Hepatocyte (in vitro differentiated cells): ENCODE results near the gene SYTL3.

Experiments used
- CTCF ChIP-seq: fragments of 200-600 bp; sonication (generic); IDR thresholded peaks from 2 replicates; pipeline ENCODE4 v1.5.1; 2016; ENCODE audit warnings: antibody characterized with exemption, mild to moderate bottlenecking; ENCODE audit not compliant: poor library complexity
- EZH2 ChIP-seq: fragments of 200-600 bp; sonication (generic); IDR thresholded peaks from 2 replicates; pipeline ENCODE4 v1.6.1; 2016; ENCODE audit warnings: antibody characterized with exemption, mild to moderate bottlenecking, borderline replicate concordance
- EZH2phosphoT487 ChIP-seq: fragments of 200-600 bp; sonication (generic); IDR thresholded peaks from one replicate; pipeline ENCODE4 v1.6.1; 2018; ENCODE audit warnings: antibody characterized with exemption, mild to moderate bottlenecking, low read depth, moderate library complexity; ENCODE audit not compliant: unreplicated experiment, severe bottlenecking

DNA sequence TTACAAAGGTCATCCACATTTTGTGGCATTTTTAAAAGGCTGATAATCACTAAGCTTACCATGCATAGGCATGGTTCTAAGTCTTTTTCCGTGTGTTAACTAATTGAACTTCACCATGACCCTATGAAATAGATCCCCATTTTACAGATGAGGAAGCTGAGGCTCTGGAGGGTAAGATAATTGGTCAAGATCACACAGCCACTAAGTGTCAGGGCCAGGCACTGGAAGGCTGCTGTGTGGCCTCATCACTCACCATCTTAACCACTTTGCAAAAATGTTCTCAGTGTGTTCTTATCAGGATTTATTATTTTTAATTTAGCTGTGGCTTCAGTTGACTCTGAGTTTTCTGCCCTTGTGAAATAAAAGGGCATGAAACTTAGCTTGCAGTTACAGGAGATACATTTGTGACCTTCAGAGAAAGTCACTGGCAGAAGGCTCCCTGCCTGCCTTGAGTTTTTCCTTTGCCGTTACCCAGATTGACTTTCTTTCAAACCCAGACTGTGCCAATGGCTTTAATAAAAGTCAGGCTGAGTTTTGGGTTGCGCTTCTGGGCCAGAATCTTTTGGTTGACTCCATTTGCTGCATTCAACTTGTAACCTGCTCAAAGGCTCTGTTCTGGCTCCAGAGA is 87.3 kb downstream of the SYTL3 start:
- TF ChIP-seq CTCF, result no peak
- no peak for TF ChIP-seq EZH2
- no peak for TF ChIP-seq EZH2phosphoT487
